HEK293T (cell line): ENCODE measurements around the gene IGFBPL1.

ENCODE experiments used
- CTCF ChIA-PET: fragments of 350-600 bp; formaldehyde crosslinking; extraction: SDS; loops from one replicate; lab custom pipeline; 2021; ENCODE audit warnings: antibody characterized with exemption, inconsistent platforms; lab: Yijun Ruan, JAX
- POLR2A ChIA-PET: fragments of 350-600 bp; formaldehyde crosslinking; extraction: SDS; loops from one replicate; lab custom pipeline; 2020; ENCODE audit warnings: antibody characterized with exemption, inconsistent platforms; lab: Yijun Ruan, JAX
- DNase-seq: peaks from one replicate; pipeline ENCODE4 v3.0.0; 2012; ENCODE audit warnings: mixed read lengths; ENCODE audit errors: extremely low spot score
- ARNT ChIP-seq: fragments of 450-650 bp; IDR thresholded peaks from 2 replicates; pipeline ENCODE4 v1.6.1; 2017; ENCODE audit warnings: mild to moderate bottlenecking
- BHLHE40 ChIP-seq: fragments of 450-650 bp; IDR thresholded peaks from 2 replicates; pipeline ENCODE4 v1.6.1; 2016; ENCODE audit warnings: mild to moderate bottlenecking, moderate library complexity, borderline replicate concordance
- CTBP1 ChIP-seq: fragments of 450-650 bp; IDR thresholded peaks from 2 replicates; pipeline ENCODE4 v1.6.1; 2016; ENCODE audit warnings: borderline replicate concordance
- ELF4 ChIP-seq: fragments of 450-650 bp; IDR thresholded peaks from 2 replicates; pipeline ENCODE4 v1.6.1; 2017; ENCODE audit warnings: antibody characterized with exemption
- FOXA1 ChIP-seq: fragments of 450-650 bp; IDR thresholded peaks from 2 replicates; pipeline ENCODE4 v1.6.1; 2016; ENCODE audit warnings: mild to moderate bottlenecking
- FOXK2 ChIP-seq: fragments of 450-650 bp; IDR thresholded peaks from 2 replicates; pipeline ENCODE4 v1.6.1; 2016; ENCODE audit warnings: mild to moderate bottlenecking
- FOXM1 ChIP-seq: fragments of 450-650 bp; IDR thresholded peaks from 2 replicates; pipeline ENCODE4 v1.6.1; 2017; ENCODE audit warnings: mild to moderate bottlenecking, borderline replicate concordance
- HDGF ChIP-seq: fragments of 450-650 bp; IDR thresholded peaks from 2 replicates; pipeline ENCODE4 v1.6.1; 2017; ENCODE audit warnings: antibody characterized with exemption, borderline replicate concordance
- L3MBTL2 ChIP-seq: fragments of 450-650 bp; conservative IDR thresholded peaks from 2 replicates; pipeline ENCODE4 v1.6.1; 2016; ENCODE audit warnings: mild to moderate bottlenecking
- LEF1 ChIP-seq: fragments of 450-650 bp; IDR thresholded peaks from 2 replicates; pipeline ENCODE4 v1.6.1; 2017; ENCODE audit warnings: mild to moderate bottlenecking, borderline replicate concordance
- NFRKB ChIP-seq: fragments of 450-650 bp; IDR thresholded peaks from 2 replicates; pipeline ENCODE4 v1.6.1; 2016; ENCODE audit warnings: mild to moderate bottlenecking, moderate library complexity
- SP1 ChIP-seq: fragments of 450-650 bp; IDR thresholded peaks from 2 replicates; pipeline ENCODE4 v1.6.1; 2017
- SUZ12 ChIP-seq: fragments of 450-650 bp; IDR thresholded peaks from 2 replicates; pipeline ENCODE4 v1.6.1; 2016; ENCODE audit warnings: mild to moderate bottlenecking
- TARDBP ChIP-seq: fragments of 450-650 bp; IDR thresholded peaks from 2 replicates; pipeline ENCODE4 v1.6.1; 2016
- ZNF384 ChIP-seq: fragments of 450-650 bp; IDR thresholded peaks from 2 replicates; pipeline ENCODE4 v1.6.1; 2016
- TF ChIP-seq, protein P1 (sequence below): fragments of 450-650 bp; IDR thresholded peaks from 2 replicates; pipeline ENCODE4 v1.6.1; 2016

IGFBPL1 gene

GRCh38 chr9:38445154-38446043, 21.1 kb upstream of the IGFBPL1 start:
- CTCF ChIA-PET: no interaction called here
- POLR2A ChIA-PET: no interaction called here
- TF ChIP-seq SP1: no peak
- TF ChIP-seq ZNF384: no peak
- no peak for TF ChIP-seq HDGF
- no peak for TF ChIP-seq SUZ12
- TF ChIP-seq FOXA1: no peak
- TF ChIP-seq TARDBP: no peak
- no peak for TF ChIP-seq NFRKB
- no peak for TF ChIP-seq CTBP1
- TF ChIP-seq BHLHE40: no peak
- TF ChIP-seq FOXM1: no peak
- TF ChIP-seq L3MBTL2: no peak
- no peak for TF ChIP-seq ELF4
- TF ChIP-seq, protein P1, sequence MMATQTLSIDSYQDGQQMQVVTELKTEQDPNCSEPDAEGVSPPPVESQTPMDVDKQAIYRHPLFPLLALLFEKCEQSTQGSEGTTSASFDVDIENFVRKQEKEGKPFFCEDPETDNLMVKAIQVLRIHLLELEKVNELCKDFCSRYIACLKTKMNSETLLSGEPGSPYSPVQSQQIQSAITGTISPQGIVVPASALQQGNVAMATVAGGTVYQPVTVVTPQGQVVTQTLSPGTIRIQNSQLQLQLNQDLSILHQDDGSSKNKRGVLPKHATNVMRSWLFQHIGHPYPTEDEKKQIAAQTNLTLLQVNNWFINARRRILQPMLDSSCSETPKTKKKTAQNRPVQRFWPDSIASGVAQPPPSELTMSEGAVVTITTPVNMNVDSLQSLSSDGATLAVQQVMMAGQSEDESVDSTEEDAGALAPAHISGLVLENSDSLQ: no peak
- no peak for TF ChIP-seq ARNT
- no peak for TF ChIP-seq LEF1
- TF ChIP-seq FOXK2: no peak
- no peak for DNase-seq

DNA sequence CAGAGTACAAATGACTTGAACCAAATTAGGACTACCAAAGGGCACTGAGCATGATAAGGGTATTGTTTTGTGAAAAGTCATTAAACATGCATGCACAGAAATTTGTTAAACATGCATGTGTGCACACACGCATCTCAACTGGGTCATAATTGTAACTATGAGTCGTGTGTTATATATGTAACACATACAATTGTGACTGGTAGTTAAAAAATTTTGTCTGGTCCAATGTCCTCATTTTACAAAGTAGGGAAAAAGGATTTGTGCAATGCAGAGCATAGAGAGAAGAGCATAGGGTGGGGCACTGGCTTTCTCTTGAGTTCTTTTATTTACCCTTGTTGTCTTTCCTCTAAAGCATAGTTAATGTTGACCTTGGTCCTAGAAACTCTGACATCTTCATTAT, 19.3 kb upstream of the IGFBPL1 start:
- POLR2A ChIA-PET: no interaction called here
- no peak for TF ChIP-seq HDGF
- TF ChIP-seq, protein P1: no peak
- TF ChIP-seq FOXK2: no peak
- no peak for TF ChIP-seq ARNT
- TF ChIP-seq ZNF384: no peak
- no peak for DNase-seq
- CTCF ChIA-PET: no interaction called here

DNA sequence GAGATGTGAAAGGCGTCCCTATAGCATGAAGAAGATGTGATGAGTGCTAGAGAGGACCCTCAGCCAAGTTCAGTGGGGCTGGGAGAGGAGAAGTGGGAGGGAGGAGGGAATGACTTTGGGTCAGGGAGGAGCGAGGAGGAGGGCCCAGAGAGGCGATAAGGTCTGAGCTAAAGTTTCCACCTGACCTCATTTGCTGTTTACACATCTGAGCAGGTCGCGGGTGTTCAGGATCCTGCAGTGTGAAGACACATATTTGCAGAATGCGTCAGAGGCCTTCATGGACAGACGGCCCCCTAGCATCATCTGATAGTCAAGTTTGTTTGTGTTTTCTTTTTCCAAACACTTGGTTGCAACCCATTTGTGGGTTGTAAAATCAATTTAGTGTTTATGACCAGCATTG, 18.9 kb upstream of the IGFBPL1 start:
- TF ChIP-seq L3MBTL2 (no peak), FOXM1 (no peak), ELF4 (no peak), ARNT (no peak), FOXK2 (no peak), TARDBP (no peak), CTBP1 (no peak), SUZ12 (no peak), FOXA1 (no peak), HDGF (no peak), NFRKB (no peak), LEF1 (no peak), BHLHE40 (no peak), SP1 (no peak)
- TF ChIP-seq, protein P1: no peak
- DNase-seq: no peak
- POLR2A ChIA-PET: no interaction called here
- CTCF ChIA-PET: no interaction called here

DNA sequence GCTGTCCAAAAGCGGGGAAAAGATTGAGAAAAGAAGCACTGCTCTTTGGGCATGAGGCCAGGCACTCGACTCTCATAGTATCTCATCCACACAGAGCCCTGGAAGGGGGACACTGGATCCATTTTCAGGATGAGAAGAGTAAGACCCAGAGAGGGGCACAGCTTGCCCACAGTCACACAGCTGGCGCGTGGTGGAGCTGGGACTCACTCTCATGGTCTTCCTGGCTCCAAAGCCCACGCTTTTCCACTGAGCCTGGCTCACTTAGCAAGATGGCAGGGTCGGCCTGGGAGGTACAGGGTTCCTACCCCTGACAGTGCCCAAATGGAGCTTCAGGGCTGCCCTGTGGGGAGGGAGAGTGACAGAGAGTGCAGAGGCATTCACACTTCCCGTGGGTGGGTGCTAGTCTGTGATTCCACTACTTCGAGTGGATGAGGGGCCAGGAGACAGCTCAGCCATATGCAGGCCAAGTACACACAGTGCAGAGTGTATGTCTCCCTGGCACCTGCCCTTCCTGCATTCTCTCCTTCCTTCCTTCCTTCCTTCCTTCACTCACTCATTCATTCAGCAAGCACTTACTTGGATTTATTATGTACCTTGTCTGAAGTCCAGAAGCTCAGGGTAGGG, 18.3 kb upstream of the IGFBPL1 start:
- TF ChIP-seq FOXK2 (no peak), L3MBTL2 (no peak), BHLHE40 (no peak), ELF4 (no peak), FOXM1 (no peak), ZNF384 (no peak), TARDBP (no peak), ARNT (no peak), NFRKB (no peak), SUZ12 (no peak), LEF1 (no peak), FOXA1 (no peak), HDGF (no peak), SP1 (no peak)
- TF ChIP-seq, protein P1: no peak
- no peak for DNase-seq
- CTCF ChIA-PET: interaction anchor here (1.0 kb wide), 1 partner anchor 26 kb away, joined by 3 read pairs; no protein-coding TSS in a partner anchor
- POLR2A ChIA-PET: no interaction called here

DNA sequence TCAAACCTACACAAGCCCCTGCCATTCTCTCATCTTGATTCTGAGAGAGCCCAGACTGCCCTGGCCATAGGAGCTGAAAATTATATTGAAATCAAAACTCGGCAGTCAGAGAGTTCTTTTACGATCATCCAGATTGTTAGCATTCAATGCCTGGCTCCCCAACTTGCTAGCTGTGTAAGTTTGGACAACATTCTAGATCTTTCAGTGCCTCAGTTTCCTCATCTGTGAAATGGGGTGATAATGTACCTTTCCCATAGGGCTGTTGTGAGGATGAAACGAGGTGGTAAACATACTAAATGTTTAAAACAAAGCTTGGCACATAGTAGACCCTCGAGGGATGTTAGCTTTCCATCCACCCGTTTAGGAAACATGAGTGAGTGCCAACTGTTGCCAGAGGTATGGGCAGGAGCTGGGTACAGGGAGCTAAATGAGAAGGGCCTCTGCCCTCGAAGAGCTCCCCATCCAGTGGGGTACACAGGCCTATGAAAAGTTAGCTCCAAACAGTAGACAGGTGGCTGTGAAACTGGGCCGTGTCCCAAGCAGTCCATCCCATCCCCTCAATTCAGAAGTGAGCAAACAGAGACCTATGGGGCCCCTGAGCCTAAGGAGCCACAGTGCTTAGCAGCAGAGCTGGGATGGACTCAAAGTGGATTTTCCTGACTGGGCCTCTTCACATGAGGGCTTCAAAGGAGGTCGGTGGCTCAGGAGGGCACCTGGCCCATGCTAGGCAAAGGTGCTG, 17.3 kb upstream of the IGFBPL1 start:
- no peak for TF ChIP-seq BHLHE40

More for the DNA sequence above, 17.3 kb upstream of the IGFBPL1 start:
- ChIA-PET POLR2A (no interaction called here), CTCF (interaction anchor here (1.0 kb wide), 1 partner anchor 24 kb away, joined by 3 read pairs; no protein-coding TSS in a partner anchor)
- no peak for DNase-seq
